HepG2 (cell line): ENCODE measurements around the gene ARHGEF3. TPM values are rescaled to one million over a fixed set of nuclear protein-coding genes. Genes with fewer than 3 reads are reported as not detected.
A peak's percentile ranks its signal among the peaks of the same experiment; 100 is the strongest.

ENCODE experiments used
- CENPT ChIP-seq: sonication (generic); formaldehyde crosslinking; IDR thresholded peaks from 2 replicates; pipeline ENCODE4 v1.8.0; 2022; ENCODE audit warnings: low read depth, mild to moderate bottlenecking, moderate library complexity, missing genetic modification reagents
- CREM ChIP-seq, 2 experiments: sonication (generic) in 1 of 2; formaldehyde crosslinking in 1 of 2; IDR thresholded peaks; 2 replicates each; pipeline versions ENCODE4 v1.4.0 to v1.6.1; 2016 to 2020; ENCODE audit warnings: antibody characterized with exemption in 1 of 2, mild to moderate bottlenecking in 1 of 2, missing genetic modification reagents in 1 of 2
- ELF3 ChIP-seq: IDR thresholded peaks from 2 replicates; pipeline ENCODE4 v1.6.1; 2016; ENCODE audit warnings: missing genetic modification reagents, missing compliant biosample characterization
- HNRNPH1 ChIP-seq: fragments of 200-400 bp; formaldehyde crosslinking; optimal IDR thresholded peaks from 2 replicates; pipeline ENCODE3; 2017; ENCODE audit warnings: mild to moderate bottlenecking, low read depth, low read length
- ISL2 ChIP-seq: sonication (generic); formaldehyde crosslinking; IDR thresholded peaks from 2 replicates; pipeline ENCODE4 v1.5.0; 2020; ENCODE audit warnings: missing genetic modification reagents
- MAFG ChIP-seq: sonication (generic); formaldehyde crosslinking; IDR thresholded peaks from 2 replicates; pipeline ENCODE4 v1.5.1; 2020; ENCODE audit warnings: mild to moderate bottlenecking, missing genetic modification reagents
- MLLT10 ChIP-seq: sonication (generic); formaldehyde crosslinking; IDR thresholded peaks from 2 replicates; pipeline ENCODE4 v1.4.0; 2020; ENCODE audit warnings: missing genetic modification reagents
- PHB2 ChIP-seq: fragments of 450-650 bp; IDR thresholded peaks from 2 replicates; pipeline ENCODE4 v1.6.1; 2018; ENCODE audit not compliant: partially characterized antibody
- RARG ChIP-seq: sonication (generic); formaldehyde crosslinking; IDR thresholded peaks from 2 replicates; pipeline ENCODE4 v1.4.0; 2020; ENCODE audit warnings: low read depth, mild to moderate bottlenecking, missing genetic modification reagents
- REL ChIP-seq: sonication (generic); formaldehyde crosslinking; conservative IDR thresholded peaks from 2 replicates; pipeline ENCODE4 v1.8.0; 2022; ENCODE audit warnings: mild to moderate bottlenecking, missing genetic modification reagents, moderate library complexity
- ZBTB38 ChIP-seq: sonication (generic); formaldehyde crosslinking; IDR thresholded peaks from 2 replicates; pipeline ENCODE4 v1.5.1; 2020; ENCODE audit warnings: mild to moderate bottlenecking, missing genetic modification reagents
- ZMYM4 ChIP-seq: sonication (generic); formaldehyde crosslinking; IDR thresholded peaks from 2 replicates; pipeline ENCODE4 v1.8.1; 2023; ENCODE audit warnings: mild to moderate bottlenecking, missing genetic modification reagents
- ZNF263 ChIP-seq: sonication (generic); formaldehyde crosslinking; IDR thresholded peaks from 2 replicates; pipeline ENCODE4 v1.4.0; 2020; ENCODE audit warnings: missing genetic modification reagents
- ZNF607 ChIP-seq: sonication (generic); formaldehyde crosslinking; IDR thresholded peaks from 2 replicates; pipeline ENCODE4 v1.5.1; 2020; ENCODE audit warnings: missing genetic modification reagents, mild to moderate bottlenecking, borderline replicate concordance
- ZNF629 ChIP-seq: sonication (generic); formaldehyde crosslinking; conservative IDR thresholded peaks from 2 replicates; pipeline ENCODE4 v1.5.0; 2020; ENCODE audit warnings: missing genetic modification reagents
- ZNF761 ChIP-seq: sonication (generic); formaldehyde crosslinking; conservative IDR thresholded peaks from 2 replicates; pipeline ENCODE4 v1.4.0; 2020; ENCODE audit warnings: mild to moderate bottlenecking, missing genetic modification reagents
- polyA plus RNA-seq, 8 experiments: library from polyadenylated mRNA; depleted of rRNA in 3 of 8; stranded (reverse) in 7 of 8; unstranded in 1 of 8; fragments of >200 nt; fragmentation: Illumina TruSeq in 4 of 8; extraction: Trizol in 4 of 8; gene quantifications; 2 replicates each; pipeline versions ENCODE4 v1.2.1 to v1.2.3, GENCODE V29; 2011 to 2016; ENCODE audit warnings: low read depth in 4 of 8, missing spikeins in 1 of 8, mixed read lengths in 1 of 8; ENCODE audit not compliant: insufficient read depth in 1 of 8
- total RNA-seq, 5 experiments: library from RNA; depleted of rRNA; stranded (reverse); fragments of >200 nt; fragmentation: Illumina TruSeq; extraction: Trizol; gene quantifications; 2 replicates each; pipeline ENCODE4 v1.2.3, GENCODE V29; 2016; ENCODE audit warnings: low read depth in 1 of 5
- TF ChIP-seq, protein P1 (sequence below): sonication (generic); formaldehyde crosslinking; conservative IDR thresholded peaks from 2 replicates; pipeline ENCODE4 v1.4.0; 2020; ENCODE audit warnings: mild to moderate bottlenecking, missing genetic modification reagents, moderate library complexity
- TF ChIP-seq, protein P2 (sequence below): IDR thresholded peaks from 2 replicates; pipeline ENCODE4 v1.6.1; 2012; ENCODE audit warnings: low read length, improper control_type of control experiment
- TF ChIP-seq, protein P3 (sequence below): sonication (generic); formaldehyde crosslinking; IDR thresholded peaks from 2 replicates; pipeline ENCODE4 v1.4.0; 2020; ENCODE audit warnings: missing genetic modification reagents, borderline replicate concordance
- TF ChIP-seq, protein P4 (sequence below): sonication (generic); formaldehyde crosslinking; IDR thresholded peaks from 2 replicates; pipeline ENCODE4 v1.5.0; 2020; ENCODE audit warnings: missing genetic modification reagents

The ARHGEF3 gene
- total and polyA plus RNA-seq, 2 of the 13 experiments (the other 11 are each of a cell fraction or from before 2014, with no cell fraction given): 14.8 to 23.1 TPM

DNA sequence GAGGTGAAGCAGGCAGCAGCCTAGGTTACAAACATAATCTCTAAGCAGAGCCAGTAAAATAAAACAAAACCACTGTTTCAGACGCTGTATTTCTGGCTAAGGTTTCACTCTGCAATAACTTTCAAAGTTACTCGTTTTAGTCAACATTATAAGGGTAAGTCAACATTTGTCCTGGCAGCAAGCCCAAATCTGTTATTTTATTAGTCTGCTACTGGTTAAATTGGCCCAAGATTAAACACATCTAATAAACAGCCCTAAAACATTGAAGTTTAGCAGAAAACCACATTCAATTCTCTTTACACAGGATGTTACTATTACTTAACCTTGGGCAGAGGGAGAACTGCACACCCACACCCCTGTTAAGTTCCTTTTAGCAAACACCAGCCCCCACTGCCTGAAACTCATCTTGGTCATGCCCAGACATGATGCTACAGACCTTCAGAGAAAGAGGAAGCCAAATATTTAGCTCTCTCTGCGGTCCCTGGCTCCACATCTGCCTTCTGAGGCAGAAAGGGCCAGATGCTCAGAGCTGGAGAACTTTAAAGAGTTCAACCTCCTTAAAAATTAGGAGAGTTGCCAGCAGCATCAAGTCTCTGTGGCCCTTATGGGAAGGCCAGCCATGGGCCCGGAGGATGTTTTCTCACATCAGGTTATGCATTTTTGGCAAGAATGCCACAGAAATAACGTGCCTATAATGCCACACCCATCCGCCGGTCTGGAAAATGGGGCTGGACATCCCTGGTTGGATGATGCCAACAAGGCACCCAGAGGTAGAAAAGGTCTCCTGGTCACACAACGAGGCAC lies 17.9 kb downstream of the ARHGEF3 start (continued):
- TF ChIP-seq, protein P1, sequence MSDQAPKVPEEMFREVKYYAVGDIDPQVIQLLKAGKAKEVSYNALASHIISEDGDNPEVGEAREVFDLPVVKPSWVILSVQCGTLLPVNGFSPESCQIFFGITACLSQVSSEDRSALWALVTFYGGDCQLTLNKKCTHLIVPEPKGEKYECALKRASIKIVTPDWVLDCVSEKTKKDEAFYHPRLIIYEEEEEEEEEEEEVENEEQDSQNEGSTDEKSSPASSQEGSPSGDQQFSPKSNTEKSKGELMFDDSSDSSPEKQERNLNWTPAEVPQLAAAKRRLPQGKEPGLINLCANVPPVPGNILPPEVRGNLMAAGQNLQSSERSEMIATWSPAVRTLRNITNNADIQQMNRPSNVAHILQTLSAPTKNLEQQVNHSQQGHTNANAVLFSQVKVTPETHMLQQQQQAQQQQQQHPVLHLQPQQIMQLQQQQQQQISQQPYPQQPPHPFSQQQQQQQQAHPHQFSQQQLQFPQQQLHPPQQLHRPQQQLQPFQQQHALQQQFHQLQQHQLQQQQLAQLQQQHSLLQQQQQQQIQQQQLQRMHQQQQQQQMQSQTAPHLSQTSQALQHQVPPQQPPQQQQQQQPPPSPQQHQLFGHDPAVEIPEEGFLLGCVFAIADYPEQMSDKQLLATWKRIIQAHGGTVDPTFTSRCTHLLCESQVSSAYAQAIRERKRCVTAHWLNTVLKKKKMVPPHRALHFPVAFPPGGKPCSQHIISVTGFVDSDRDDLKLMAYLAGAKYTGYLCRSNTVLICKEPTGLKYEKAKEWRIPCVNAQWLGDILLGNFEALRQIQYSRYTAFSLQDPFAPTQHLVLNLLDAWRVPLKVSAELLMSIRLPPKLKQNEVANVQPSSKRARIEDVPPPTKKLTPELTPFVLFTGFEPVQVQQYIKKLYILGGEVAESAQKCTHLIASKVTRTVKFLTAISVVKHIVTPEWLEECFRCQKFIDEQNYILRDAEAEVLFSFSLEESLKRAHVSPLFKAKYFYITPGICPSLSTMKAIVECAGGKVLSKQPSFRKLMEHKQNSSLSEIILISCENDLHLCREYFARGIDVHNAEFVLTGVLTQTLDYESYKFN (CRISPR knock-in tag): peak; percentile 57
- TF ChIP-seq ZMYM4 (CRISPR knock-in tag): 0 out of 2 replicates have a peak, but pooled peaks have one; percentile 23
- TF ChIP-seq, protein P2, sequence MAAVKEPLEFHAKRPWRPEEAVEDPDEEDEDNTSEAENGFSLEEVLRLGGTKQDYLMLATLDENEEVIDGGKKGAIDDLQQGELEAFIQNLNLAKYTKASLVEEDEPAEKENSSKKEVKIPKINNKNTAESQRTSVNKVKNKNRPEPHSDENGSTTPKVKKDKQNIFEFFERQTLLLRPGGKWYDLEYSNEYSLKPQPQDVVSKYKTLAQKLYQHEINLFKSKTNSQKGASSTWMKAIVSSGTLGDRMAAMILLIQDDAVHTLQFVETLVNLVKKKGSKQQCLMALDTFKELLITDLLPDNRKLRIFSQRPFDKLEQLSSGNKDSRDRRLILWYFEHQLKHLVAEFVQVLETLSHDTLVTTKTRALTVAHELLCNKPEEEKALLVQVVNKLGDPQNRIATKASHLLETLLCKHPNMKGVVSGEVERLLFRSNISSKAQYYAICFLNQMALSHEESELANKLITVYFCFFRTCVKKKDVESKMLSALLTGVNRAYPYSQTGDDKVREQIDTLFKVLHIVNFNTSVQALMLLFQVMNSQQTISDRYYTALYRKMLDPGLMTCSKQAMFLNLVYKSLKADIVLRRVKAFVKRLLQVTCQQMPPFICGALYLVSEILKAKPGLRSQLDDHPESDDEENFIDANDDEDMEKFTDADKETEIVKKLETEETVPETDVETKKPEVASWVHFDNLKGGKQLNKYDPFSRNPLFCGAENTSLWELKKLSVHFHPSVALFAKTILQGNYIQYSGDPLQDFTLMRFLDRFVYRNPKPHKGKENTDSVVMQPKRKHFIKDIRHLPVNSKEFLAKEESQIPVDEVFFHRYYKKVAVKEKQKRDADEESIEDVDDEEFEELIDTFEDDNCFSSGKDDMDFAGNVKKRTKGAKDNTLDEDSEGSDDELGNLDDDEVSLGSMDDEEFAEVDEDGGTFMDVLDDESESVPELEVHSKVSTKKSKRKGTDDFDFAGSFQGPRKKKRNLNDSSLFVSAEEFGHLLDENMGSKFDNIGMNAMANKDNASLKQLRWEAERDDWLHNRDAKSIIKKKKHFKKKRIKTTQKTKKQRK: no peak
- peak; percentile 11; the same call in 1 of the 2 replicates for TF ChIP-seq CREM (IDR thresholded peaks at IDR 0.05)
- TF ChIP-seq CREM (CRISPR knock-in tag; IDR thresholded peaks at IDR 0.05): no peak
- TF ChIP-seq, protein P3, sequence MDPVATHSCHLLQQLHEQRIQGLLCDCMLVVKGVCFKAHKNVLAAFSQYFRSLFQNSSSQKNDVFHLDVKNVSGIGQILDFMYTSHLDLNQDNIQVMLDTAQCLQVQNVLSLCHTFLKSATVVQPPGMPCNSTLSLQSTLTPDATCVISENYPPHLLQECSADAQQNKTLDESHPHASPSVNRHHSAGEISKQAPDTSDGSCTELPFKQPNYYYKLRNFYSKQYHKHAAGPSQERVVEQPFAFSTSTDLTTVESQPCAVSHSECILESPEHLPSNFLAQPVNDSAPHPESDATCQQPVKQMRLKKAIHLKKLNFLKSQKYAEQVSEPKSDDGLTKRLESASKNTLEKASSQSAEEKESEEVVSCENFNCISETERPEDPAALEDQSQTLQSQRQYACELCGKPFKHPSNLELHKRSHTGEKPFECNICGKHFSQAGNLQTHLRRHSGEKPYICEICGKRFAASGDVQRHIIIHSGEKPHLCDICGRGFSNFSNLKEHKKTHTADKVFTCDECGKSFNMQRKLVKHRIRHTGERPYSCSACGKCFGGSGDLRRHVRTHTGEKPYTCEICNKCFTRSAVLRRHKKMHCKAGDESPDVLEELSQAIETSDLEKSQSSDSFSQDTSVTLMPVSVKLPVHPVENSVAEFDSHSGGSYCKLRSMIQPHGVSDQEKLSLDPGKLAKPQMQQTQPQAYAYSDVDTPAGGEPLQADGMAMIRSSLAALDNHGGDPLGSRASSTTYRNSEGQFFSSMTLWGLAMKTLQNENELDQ (CRISPR knock-in tag): no peak
- TF ChIP-seq ISL2 (CRISPR knock-in tag): peak; percentile 72
- TF ChIP-seq MLLT10 (CRISPR knock-in tag): no peak
- TF ChIP-seq REL (CRISPR knock-in tag): no peak
- no peak for TF ChIP-seq CENPT
- no peak for TF ChIP-seq ZBTB38 (CRISPR knock-in tag)
- no peak for TF ChIP-seq RARG
- TF ChIP-seq PHB2: no peak
- no peak for TF ChIP-seq MAFG (CRISPR knock-in tag)
- TF ChIP-seq ZNF607: no peak
- no peak for TF ChIP-seq HNRNPH1
- no peak for TF ChIP-seq ZNF263
- peak; percentile 53 for TF ChIP-seq ELF3 (CRISPR knock-in tag)
- TF ChIP-seq ZNF761 (CRISPR knock-in tag): no peak
- TF ChIP-seq ZNF629 (CRISPR knock-in tag): no peak
- TF ChIP-seq, protein P4, sequence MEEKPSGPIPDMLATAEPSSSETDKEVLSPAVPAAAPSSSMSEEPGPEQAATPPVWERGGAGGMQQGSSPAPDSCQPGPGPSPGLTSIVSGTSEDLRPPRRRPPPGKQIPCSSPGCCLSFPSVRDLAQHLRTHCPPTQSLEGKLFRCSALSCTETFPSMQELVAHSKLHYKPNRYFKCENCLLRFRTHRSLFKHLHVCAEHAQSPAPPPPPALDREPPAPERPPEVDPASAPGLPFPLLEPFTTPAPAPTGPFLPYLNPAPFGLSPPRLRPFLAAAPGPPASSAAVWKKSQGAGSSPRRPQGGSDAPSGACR (CRISPR knock-in tag): no peak
